NOMO-1 (cell line): ENCODE results near the gene SEMA4B.
"Not testable (repeated sequence)": the region's sequence is repeated elsewhere in the genome, so short reads cannot be mapped to it uniquely, and the experiment has no call there.

Experiments
- DNase-seq, 2 experiments: peaks; one replicate each; lab custom pipeline; 2025; ENCODE audit not compliant: unreplicated experiment in 2 of 2; lab: John Stamatoyannopoulos, UW

SEMA4B gene

DNA sequence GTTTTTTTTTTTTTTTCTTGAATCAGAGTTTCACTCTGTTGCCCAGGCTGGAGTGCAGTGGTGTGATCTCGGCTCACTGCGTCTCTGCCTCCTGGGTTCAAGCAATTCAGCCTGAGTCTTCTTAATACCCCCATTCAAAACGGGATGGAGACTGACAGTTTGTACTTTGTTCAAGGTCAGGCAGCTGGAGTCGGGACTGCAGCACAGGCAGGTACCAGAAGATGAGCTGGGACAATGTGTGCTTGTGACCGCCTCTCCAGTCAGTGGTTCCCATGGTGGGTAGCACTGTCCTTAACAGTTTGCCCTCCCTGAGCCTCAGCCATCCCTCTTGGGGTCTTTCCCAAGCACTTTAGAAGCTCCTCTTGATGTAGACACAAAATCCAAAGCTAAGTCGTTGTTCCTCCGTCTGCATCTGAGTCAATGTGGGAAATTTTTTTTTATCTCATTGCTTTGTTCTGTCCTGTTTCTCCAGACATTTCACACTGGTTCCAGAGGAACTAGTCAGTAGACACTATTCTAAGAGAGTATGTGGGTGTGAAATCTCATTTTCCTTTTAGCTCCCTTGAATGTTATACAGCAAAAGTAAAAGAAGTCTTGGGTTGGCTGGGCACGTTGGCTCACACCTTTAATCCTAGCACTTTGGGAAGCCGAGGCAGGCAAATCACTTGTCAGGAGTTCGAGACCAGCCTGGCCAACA lies 43.0 kb downstream of the SEMA4B start:
- DNase-seq = no peak

DNA sequence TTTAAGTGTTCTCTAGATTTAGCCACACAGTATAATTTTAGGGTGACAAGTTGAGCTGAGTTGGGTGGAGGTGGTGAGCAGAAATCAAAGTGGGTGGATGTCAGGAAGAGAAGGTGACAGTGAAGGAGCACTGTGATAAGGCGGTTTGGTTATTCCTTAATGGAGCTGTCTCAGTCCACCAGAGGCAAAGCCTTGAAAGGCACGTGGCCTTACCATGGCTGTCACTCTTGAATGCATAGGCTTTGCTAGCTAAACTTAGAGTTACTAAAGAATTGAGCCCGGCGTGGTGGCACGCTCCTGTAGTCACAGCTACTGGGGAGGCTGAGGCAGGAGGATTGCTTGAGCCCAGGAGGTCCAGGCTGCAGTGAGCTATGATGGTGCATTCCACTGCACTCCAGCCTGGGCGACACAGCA lies 47.7 kb downstream of the SEMA4B start:
- DNase-seq = no peak

DNA sequence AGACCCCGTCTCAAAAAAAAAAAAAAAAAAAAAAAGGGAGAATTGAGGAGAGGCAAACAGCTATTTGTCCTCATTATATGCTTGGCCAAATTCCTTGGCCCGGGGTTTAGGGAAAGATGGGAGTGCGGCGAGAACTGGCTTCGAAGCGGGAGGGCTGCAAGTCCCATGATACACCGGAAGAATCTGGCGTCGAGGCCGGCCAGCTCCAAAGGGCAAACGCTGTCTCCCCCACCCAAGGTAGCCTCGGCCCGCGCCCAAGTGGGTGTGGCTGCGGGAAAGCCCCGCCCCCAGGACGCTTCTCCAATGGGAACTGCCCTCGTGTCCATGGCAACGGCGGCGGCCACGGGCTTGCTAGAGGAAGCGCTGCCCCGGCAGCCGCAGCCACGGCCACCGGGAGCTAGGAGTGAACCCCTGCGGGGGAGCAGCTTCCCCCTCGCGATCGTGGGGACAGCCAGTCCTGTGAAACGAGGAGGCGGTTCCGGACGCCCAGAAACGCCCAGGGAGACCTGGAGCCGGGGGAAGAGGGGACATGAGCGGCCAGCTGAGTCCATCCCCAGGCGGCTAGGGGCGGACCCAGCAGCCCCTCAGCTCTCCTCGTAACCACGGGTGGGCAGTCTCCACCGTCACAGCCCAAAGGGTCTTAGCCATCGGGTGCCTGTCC lies 48.2 kb downstream of the SEMA4B start, which contains the start of gene TTLL13:
Gene TTLL13, plus strand, starts transcription at position 354 of the 661 bp plus-strand sequence. CDS start 1,075 bp downstream, outside the sequence.
- peak; percentile 37 to 47 for DNase-seq

DNA sequence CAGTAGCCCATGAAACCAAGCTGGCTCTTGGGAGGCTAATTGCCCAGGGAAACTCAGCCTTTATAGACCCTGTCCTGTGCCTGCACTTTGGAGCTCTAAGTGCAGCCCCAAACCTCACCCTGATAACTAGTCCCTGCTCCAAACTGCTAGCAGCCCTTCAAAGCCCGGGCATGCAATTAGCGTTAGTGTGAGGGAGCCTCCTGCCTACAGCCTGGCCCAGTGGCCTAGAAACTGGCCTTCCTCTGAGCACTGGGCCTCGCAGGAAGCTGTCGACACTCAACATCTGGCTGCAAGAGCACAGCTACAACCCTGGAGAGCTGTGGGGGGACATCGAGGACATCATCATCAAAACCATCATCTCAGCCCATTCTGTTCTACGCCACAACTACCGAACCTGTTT lies 56.6 kb downstream of the SEMA4B start:
- DNase-seq = no peak

DNA sequence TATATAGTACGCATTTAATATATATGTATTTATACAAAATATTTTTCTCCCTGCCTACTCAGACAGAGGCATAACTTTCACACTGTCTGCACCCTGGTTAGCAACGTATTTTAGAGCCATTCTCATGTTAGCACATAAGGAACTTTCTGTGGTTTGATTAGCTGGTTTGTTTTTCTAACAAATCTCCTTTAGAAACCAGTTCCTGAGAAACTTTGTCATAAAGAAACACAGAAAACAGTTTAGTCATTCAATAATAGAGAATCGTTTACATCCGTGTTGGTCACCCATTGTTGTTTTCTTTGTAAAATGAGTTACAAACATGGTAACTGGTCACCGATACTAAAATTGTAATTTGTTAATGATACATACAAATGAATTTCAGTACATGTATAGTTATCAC lies 58.4 kb downstream of the SEMA4B start:
- no peak for DNase-seq

DNA sequence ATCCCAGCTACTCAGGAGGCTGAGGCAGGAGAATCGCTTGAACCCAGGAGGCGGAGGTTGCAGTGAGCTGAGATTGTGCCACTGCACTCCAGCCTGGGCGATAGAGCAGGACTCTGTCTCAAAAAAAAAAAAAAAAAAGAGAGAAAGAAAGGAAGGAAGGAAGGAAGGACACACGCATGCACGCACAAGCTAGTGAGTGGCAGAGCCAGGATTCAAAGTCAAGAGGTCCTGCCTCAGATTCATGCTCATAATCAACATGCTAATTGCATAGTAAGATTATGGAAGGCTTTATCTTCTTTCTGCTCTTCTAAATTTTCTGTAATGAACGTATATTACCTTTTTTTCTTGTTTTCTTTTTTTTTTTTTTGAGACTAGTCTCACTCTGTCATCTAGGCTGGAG lies 59.6 kb downstream of the SEMA4B start:
- not testable (repeated sequence) for DNase-seq

DNA sequence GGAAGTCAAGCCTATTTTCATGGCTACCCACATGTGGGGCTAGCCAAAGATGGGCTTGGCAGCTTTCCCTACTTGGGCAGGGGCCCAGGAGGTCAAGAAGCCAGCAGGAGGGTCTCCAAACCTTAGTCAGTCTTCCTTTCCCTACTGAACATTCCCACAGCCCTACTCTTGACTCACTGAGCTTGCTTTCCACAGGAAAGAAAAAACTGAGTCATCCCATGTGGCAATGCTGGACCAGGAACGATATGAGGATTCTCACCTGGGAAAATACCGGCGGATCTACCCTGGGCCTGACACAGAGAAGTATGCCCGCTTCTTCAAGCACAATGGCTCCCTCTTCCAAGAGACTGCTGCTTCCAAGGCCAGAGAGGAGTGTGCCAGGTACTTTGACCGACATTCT lies 60.7 kb downstream of the SEMA4B start:
- DNase-seq = no peak

DNA sequence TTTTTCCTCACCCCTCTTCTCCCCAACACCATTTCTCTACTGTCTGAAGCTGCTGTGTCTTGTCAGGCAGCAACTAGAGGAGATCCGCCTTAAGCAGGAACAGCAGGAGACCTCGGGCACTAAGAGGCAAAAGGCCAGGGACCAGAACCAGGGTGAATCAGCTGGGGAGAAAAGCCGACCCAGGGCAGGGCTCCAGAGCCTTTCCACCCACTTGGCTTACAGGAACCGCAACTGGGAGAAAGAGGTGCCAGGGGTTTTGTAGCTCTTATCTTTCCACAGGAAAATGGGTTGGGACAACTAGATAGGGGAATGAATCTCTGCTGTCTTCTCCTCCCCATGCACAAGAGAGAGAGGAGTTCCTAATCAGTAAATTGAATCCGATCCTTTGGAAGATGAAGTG lies 61.3 kb downstream of the SEMA4B start:
- no peak for DNase-seq

DNA sequence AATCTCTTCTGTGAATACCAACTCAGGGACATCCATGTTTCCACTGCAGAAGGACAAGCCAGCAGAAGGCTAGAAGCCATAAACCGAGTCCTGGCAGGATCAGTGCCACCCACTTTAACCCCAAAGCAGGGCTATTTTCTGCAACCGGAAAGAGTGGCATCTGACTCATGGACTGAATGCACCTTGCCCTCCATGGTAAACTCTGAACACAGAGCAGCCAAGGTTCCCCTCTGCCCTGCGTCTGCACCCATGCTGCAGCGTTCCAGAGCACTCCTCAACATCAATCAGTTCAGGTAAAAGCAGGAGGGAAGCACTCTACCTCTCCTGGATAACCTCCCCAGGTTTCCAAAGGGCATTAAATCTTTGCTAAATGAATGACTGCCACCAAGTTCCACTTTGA lies 63.5 kb downstream of the SEMA4B start:
- DNase-seq = peak; percentile 24 to 32

DNA sequence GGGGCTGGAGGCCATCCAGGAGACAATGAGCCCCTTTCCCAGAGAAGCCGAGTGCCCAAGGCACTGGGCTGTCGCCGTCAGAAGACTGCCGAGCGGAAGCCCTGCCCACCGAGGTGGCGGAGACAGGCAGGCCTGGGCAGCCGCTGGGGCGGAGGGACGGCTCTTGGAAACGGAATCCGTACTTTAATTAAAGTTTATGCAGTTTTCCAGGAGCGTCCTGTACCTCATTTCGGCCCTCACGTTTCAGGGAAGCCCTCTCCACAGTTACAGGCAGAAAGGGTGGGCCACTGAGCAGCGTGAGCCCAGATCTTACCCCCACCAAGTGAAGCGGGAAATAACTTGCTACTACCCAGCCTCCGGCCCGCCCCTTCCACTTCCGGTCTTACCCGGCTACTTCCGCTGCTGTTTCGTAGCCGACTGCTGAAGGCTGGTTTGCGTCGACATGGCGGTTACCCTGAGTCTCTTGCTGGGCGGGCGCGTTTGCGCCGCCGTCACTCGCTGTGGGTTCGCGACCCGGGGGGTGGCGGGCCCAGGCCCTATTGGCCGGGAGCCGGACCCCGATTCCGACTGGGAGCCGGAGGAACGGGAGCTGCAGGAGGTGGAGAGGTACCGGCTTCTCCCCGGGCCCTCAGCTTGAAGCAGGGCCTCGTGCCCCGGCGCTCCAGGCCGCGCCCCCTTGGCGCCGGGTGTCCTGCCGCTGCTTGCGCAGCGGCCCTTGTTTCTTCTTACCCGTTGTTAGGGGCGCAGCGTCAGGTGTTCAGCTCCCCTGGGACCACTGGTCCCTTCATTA lies 64.3 kb downstream of the SEMA4B start, which contains the start of gene NGRN:
Gene NGRN, plus strand, starts transcription at position 402 of the 790 bp plus-strand sequence. Its CDS starts 41 bp downstream, at position 443.
- peak; percentile 87 to 89 for DNase-seq

DNA sequence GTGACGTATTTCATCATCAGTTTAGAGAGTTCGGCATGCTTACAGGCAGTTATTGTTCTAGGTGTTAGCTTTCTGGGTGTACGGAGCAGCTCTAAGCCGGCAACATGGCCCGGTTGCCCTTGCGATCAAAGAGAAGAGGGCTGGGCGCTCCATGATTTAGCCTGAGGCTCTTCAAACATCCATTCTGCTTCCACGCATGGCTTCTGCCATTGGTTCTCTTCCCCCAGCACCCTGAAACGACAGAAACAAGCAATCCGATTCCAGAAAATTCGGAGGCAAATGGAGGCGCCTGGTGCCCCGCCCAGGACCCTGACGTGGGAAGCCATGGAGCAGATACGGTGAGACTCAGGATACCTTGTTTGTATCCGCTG lies 64.9 kb downstream of the SEMA4B start:
- DNase-seq = peak in 1 of 2 experiments; percentile 18

DNA sequence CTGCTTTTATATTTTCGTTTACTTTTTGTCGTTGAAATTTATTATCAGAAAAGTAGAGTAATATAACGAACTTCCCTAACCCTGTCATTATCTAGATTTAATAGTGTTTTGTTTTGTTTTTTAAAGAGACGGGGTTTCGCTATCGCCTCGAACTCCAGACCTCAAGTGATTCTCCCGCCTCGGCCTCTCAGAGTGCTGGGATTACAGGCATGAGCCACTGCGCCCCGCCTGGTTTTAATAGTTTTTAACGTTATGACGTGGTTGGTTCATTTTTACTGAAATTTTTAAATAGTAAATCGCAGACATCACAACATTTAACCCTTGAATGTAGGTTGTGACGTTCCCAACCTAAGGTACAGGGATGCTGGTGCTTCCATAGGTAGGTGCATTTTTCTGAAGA lies 65.4 kb downstream of the SEMA4B start:
- DNase-seq = peak in 1 of 2 experiments; percentile 8

DNA sequence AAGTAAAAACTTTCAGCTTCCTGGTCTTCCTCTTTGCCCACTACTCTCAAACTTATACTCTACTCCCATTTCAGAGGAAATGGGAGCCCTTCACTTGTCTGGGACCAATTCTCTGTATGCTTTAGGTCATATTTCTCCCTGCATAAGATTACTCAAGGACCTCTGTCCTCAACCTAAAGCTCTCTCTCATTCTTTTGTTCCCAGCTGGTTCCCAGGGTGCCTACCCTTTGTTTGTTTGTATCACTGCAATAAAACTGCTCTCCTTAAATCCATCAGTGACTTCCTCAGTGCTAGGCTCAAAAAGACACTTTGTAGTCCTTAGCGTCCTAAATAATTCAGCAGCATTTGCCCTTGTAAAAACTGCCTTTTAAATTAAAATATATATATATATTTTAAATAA lies 67.3 kb downstream of the SEMA4B start:
- no peak for DNase-seq

DNA sequence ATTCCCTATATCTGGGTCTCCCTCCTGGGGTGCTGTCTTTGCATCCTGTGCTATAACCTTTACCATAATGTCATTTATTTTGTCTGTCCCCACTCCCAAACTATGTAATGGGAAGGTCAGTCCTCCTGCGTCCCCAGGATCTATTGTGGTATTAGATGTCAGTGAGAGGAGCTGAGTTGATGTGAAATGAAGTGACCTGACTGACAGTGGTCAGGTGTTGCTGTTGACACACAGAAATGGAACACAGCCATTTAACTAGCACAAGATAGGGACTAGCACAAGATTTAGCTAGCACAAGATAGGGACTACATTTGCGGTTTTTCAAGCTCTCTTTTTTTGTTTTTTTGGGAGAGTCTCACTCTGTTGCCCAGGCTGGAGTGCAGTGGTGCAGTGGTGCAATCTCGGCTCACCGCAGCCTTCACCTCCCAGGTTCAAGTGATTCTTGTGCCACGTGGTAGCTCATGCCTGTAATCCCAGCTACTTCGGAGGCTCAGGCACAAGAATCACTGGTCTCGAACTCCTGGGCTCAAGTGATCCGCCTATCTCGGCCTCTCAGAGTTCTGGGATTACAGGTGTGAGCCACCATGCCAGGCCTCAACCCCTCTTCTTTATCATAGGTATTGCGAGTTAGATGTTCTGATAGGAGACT lies 69.5 kb downstream of the SEMA4B start:
- no peak for DNase-seq

DNA sequence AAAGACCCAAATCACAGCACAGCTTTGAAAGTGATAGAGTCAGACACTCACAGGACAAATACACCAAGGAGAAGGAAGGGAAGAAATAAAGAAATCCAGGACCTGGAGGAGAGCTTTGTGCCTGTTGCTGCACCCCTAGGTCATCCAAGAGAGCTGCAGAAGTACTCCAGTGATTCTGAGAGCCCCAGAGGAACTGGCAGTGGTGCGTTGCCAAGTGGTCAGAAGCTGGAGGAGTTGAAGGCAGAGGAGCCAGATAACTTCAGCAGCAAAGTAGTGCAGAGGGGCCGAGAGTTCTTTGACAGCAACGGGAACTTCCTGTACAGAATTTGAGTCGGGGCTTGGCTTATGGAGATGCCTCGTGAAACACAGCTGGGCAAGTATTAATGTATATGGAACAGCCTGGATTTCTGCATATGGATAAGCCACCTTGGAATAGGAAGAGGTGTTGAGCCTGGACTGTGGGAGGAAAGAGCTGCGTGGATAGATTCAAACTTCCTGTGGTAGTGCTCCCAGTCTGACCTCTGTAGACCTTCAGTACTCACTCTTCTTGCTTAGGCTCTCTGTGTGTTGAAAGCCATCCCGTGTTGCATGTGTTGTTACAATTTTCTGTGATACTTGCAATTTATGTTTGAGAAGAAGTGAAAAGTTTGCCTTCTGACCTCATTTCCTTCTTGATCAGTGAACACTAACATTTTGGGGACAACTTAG lies 70.5 kb downstream of the SEMA4B start:
- no peak for DNase-seq

DNA sequence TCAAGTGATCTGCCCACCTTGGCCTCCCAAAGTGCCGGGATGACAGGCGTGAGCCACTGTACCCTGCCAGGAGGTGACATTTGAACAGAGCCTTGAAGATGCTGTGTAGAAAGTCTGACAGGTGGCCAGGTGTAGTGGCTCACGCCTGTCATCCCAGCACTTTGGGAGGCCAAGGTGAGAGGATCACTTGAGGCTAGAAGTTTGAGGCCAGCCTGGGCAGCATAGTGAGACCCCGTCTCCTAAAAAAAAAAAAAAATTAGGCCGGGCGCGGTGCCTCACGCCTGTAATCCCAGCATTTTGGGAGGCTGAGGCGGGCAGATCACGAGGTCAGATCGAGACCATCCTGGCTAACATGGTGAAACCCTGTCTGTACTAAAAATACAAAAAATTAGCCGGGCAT lies 77.3 kb downstream of the SEMA4B start:
- not testable (repeated sequence) for DNase-seq
